GM18508 (cell line): ENCODE results near the gene FAM186B.

Experiments used
- ATAC-seq: cut with Tn5 transposase; IDR thresholded peaks from one replicate; pipeline ENCODE4 v1.9.1; 2021; ENCODE audit warnings: moderate number of reproducible peaks; ENCODE audit not compliant: insufficient read depth, unreplicated experiment

Gene FAM186B

DNA sequence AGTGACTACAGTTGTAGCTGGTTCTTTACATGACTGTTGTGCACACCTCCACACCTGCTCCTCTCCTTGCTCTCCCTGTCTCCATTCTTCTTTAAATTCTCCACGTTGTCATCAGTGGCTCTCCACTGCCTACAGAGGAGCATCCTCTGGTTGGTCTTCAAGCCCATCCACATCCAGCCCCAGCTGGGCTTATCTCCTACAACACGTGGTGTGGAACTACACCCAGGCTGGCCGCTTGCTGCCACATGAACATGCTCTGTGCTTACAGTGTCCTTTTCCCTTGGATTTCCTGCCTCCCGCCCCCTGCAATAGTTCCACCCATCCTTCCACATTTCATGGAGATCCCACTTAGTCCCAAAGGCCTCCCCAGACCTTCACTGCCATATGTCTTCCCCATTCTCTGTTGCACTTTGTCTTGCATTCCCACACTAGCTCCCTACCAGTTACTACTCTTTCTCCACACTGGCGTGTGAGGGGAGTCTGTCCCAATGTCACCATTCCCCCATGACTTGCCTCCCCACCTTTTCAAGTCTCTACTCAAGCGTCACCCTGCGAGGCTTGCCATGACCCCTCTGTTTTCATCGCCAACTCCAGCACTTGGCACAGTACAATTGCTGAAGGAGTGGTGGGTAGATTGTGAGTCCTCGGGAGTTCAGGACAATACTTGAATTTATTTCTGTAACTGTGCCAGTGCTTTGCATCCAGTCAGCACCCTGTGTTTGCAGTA is 27.7 kb downstream of the FAM186B start:
- ATAC-seq: no peak

DNA sequence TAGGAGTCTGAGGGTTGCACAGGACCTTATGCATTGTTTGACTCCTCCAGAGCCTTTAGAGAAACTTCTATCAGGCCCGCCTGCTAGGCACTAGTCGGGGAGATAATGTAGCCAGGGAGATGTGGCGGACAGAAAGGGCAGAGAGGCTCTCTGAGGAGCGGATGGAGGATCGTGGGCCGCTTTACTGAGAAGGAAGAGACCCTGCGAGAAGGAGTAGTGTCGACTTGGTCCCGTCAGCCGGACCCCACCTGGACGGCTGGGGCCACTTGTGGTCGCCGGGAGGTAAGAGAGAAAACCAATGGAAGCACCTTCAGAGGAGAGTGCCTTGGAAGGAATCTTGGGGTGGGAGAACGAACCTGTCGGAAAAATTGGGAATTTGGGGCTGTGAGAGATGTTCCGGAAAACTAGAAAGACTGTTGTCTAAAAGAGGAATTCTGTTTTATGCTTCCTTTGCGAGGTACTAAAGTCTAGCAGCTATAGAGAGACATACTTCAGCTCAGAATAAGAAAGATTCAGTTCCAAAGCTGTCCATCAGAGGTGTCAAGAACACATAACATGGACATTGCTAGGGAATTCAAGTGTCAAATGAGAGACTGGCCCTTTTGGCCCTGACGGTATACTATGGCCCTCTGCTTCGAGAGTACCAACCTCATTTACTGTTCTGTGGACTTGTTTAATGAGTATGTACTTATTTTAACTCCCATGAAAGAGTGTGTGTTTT is 36.8 kb downstream of the FAM186B start:
- ATAC-seq: no peak

GRCh38 chr12:49567611-49568441 is 37.6 kb downstream of the FAM186B start, which contains the start of gene MCRS1:
Gene MCRS1 (minus strand): TSS chr12:49568142. CDS start chr12:49566731, 1,411 bp downstream.
- peak; percentile 48 for ATAC-seq

DNA sequence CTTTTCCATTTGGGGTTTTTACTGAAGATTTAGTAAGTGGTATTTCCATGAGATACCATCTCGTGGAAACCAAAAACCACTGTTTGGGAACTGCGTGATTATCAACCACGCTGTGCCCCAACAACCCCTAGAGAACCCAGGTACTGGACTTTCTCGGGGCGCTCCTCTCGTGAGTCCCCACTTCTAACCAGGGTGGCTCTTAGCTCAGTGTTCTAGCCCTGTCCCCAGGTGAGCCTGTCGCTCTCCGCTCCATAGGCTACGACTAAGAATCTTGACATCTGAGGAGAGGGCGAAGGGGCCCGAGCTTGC is 38.2 kb downstream of the FAM186B start:
- no peak for ATAC-seq

- ATAC-seq: no peak
Measured at GRCh38 chr12:49566361-49566760, 39.1 kb downstream of the FAM186B start.

- ATAC-seq: no peak
Measured at GRCh38 chr12:49565406-49566265, 39.8 kb downstream of the FAM186B start.

- no peak for ATAC-seq
Measured at GRCh38 chr12:49564686-49565405, 40.6 kb downstream of the FAM186B start.

DNA sequence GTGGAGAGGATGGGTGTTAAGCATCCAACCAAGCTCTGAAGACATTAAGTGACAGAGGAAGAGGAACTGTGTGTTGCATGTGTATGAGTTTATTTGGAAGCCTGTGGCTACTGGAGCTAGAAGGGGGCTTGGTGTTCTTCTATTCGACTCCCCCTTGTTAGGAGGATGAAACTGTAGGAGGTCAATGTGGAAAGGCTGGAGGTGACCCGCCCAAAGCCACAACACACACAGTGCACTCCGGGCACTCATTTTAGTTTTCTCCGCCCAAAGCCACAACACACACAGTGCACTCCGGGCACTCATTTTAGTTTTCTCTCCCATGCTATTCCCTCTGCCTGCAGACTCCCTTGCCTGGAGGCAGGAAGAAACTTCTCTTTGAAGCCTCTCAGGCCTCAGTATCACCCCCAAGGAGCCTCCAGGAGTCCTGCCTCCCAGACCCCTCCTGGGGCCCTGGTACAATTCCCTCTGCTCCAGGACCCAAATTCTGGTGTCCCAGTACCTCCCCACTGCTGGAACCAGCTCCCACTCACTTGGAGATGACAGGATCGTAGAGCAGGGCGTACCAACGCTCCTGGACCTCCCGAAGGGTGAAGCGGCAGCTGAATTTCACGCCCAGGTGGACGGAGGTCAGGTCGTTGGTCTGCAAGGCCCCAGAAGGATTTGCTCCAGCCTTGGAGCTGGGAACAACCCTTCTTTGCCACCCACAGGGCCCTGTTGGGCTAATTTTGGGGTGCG is 41.3 kb downstream of the FAM186B start:
- no peak for ATAC-seq

- ATAC-seq: no peak
Measured at GRCh38 chr12:49562831-49563230, 42.6 kb downstream of the FAM186B start.

DNA sequence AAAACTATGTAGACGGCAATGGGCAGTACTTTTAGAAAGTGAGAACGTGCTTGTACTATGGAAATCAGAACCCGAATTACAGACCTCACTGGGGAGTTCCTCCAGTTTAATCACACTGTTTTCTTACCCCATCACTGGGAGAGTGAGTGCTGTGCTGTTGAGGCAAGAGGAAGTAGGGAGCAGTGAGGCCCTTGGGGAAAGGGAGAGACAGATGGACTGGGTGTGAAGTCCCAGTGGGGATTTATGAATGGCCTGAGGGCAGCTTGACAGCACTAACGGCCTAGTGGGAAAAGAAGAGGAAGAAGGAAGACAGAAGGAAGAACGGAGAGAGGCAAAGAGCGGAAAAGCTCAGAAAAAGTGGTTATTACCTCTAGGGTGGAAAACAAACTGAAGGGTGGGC is 43.2 kb downstream of the FAM186B start:
- ATAC-seq: no peak

DNA sequence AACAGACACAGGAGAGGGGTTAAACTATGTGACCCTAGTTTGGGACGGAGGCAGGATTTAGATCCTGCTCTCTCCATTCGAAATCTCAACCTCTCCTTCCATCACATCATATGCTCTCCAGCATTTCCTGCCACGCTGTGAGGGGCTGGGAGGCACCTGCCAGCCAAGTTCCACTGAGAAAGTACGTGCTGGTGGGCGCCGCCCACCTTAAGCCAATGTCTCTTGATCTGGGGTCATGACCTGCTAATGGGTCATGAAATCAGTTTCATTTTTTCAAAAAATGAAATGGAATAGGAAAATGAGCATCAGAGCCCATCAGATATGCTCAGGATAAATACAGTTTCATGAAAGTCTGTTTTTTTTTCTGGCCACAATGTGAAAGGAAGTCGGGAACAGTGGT is 44.7 kb downstream of the FAM186B start:
- ATAC-seq: no peak

DNA sequence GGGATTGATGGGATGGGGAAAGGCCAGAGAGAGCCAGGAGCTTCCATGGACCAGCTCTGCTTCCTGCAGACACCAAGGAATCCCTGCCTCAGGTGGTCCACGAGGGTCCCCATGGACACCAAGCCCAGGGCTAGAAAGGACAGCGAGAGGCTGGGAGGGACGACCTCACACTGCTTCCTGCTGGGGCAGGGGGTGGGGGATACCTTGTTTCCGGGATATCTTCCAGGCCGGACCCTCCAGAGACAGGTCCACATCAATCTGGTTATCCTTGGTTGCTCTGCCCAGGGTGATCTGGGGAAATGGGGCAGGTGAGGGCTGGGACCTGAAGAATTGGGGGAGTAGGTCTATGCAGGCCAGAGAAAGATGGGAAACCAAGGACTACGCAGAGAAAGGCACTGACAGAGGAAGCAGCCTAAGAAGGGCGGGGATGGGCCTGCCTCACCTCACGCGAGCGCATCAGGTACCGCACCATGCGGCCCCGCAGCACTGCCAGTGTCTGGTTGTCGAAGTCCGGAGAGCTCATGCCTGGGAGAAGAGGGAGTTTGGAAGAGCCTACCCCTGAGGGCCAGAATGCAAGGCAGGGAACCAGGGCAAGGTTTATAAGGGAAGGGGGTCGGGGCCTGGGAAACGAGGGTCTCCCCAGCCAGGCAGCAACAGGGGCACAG is 46.3 kb downstream of the FAM186B start:
- no peak for ATAC-seq

DNA sequence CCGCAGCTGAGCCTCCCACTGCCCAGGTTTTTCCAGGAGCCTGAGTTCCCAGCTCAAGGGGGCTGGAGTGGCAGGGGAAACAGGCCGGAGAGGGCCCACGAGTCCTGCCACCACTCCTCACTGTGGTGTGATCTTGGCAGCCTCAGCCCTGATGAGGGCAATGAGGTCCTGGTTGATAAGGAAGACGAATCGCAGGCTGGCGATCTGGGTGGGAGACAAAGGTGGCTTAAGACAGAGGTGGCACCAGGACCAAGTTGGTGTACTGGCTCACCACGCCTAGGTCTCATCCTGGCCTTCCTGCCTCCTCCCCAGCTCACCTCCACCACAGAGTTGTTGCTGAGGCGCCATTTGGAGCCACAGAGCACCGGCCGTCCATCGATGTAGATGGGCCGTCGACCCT is 46.9 kb downstream of the FAM186B start:
- no peak for ATAC-seq

DNA sequence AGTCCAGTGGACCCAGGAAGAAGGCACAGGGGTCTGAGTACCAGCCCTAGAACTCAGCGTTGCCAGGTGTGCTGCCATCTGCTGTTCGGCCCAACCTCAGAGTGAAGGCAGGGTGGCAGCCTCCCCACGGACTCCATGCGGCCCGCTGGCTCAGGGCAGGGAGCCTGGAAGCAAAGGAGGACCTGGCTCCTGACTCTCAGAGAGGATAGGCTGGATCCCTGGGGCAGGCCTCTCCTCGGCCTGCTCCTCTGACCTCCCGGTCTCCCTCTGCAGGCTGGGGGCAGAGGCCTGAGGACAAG is 47.6 kb downstream of the FAM186B start:
- ATAC-seq: no peak

- ATAC-seq: no peak
Measured at GRCh38 chr12:49557187-49557916, 48.1 kb downstream of the FAM186B start.

DNA sequence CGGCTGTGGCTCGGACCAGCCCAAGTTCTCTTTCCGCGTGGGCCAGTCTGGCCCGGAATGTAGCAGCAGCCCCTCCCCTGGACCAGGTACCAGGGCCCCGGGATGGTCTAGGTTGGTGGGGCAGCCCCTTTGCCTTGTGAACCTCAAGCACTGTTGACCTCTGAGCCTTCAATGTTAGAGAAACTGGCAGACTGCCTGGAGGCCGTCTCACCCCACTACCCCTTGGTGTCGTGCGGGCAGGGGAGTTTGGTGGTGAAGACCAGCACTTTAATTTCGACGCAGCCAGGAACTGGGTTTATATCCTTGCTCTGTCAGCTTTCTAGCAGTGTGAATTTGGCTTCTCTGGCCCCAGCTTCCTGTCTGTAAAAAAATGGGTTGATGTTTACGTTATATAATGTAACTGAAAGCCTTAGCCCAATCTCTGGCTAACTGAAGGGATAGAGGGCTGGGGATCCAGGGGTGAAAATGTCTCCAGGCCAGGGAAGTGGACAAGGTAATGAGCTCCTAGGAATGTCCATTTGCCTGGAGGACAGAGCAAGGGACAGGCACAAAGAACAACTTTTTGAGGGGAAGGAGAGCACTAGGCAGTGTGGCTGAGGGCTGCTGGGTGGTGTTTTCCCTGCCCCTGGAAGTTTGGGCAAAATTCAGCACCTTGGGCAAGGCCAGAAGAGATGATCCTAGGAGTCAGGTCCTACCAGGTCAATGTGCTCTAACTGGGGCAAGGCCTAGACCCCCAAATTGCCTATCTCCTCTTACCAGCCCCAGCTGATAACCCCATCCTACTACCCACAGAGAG is 48.9 kb downstream of the FAM186B start:
- no peak for ATAC-seq
